IPS-20b (cell line): ENCODE data around the gene UPB1.
"Not testable (repeated sequence)": the region's sequence is repeated elsewhere in the genome, so short reads cannot be mapped to it uniquely, and the experiment has no call there.

Experiments used
- H3K27ac ChIP-seq: one replicate; pipeline ENCODE4 v1.5.1; 2013; ENCODE audit warnings: low read length
- H3K27me3 ChIP-seq: 2 replicates; pipeline ENCODE4 v1.6.1; 2013; ENCODE audit warnings: mild to moderate bottlenecking, low read length, inconsistent platforms; ENCODE audit not compliant: insufficient read depth
- H3K36me3 ChIP-seq: 2 replicates; pipeline ENCODE4 v1.6.1; 2013; ENCODE audit warnings: low read depth, mild to moderate bottlenecking, inconsistent platforms, low read length, moderate library complexity; ENCODE audit not compliant: insufficient read depth
- H3K4me1 ChIP-seq: 2 replicates; pipeline ENCODE4 v1.6.1; 2013; ENCODE audit warnings: mild to moderate bottlenecking, control low read depth, inconsistent platforms, low read length, moderate library complexity; ENCODE audit not compliant: insufficient read depth
- H3K4me3 ChIP-seq: 2 replicates; pipeline ENCODE4 v1.5.1; 2013; ENCODE audit warnings: mild to moderate bottlenecking, low read length, inconsistent platforms
- H3K9ac ChIP-seq: 2 replicates; pipeline ENCODE4 v1.6.1; 2013; ENCODE audit warnings: low read depth, mild to moderate bottlenecking, inconsistent platforms, low read length, moderate library complexity
- H3K9me3 ChIP-seq: 2 replicates; pipeline ENCODE4 v1.6.1; 2013; ENCODE audit warnings: mild to moderate bottlenecking, low read depth, low read length, inconsistent platforms; ENCODE audit not compliant: insufficient read depth

The UPB1 gene

GRCh38 chr22:24483976-24484545, 11.1 kb upstream of the UPB1 start:
- Histone ChIP-seq H3K36me3 (no peaks in the 10 kb centered on the region), H3K27me3 (no peaks in the 10 kb centered on the region), H3K9me3 (no peaks in the 10 kb centered on the region), H3K9ac (no peak overlapping the region), H3K4me3 (no peak overlapping the region), H3K4me1 (peaks cover 15% of the 10 kb centered on the region), H3K27ac (no peak overlapping the region)

- Histone ChIP-seq H3K4me1 (peaks cover 15% of the 10 kb centered on the region), H3K36me3 (no peaks in the 10 kb centered on the region), H3K27me3 (no peaks in the 10 kb centered on the region), H3K27ac (no peak overlapping the region), H3K9me3 (no peaks in the 10 kb centered on the region), H3K9ac (no peak overlapping the region), H3K4me3 (no peak overlapping the region)
These were observed 10.0 kb upstream of the UPB1 start for GRCh38 chr22:24485170-24485569.

DNA sequence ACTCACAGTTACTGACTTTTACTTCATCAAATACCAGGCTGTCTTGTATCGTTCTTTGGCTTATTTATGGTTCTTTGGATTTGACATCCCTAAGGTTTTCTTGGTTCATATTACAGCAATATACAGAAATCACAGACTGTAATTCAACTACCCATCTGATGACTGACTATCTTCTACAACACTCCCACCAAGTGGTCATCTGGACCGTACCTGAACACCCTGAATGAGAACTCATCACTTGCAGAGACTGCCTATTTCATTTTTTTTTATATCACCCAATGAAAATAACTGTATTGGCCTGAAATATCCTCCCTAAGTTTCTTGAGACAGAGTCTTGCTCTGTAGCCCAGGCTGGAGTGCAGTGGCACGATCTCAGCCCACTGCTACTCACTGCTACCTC, 9.5 kb upstream of the UPB1 start:
- Histone ChIP-seq H3K27me3 (no peaks in the 10 kb centered on the region), H3K9ac (no peak overlapping the region), H3K9me3 (no peaks in the 10 kb centered on the region), H3K4me3 (no peak overlapping the region), H3K36me3 (no peaks in the 10 kb centered on the region), H3K4me1 (peaks cover 15% of the 10 kb centered on the region), H3K27ac (no peak overlapping the region)

DNA sequence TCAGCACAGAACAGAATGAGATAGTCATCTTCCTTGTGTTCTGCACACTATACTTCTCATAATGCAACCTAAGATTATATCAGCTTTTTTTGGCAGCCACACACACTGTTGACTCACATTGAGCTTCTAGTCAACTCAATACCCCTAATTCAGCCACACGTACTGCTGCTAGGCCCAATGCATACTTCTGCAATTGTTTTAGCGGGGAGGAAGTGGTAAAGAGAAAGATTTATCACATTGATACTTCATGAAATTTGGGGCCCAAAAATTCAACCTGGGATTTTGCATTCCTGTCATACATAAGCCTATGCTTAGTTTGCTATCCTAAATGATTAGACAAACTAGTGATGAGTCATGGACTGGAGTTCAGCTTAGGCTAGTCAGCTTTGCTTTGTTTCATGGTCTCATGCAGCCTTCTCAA, 8.6 kb upstream of the UPB1 start:
- Histone ChIP-seq H3K27ac (no peak overlapping the region), H3K4me3 (no peak overlapping the region), H3K36me3 (no peaks in the 10 kb centered on the region), H3K4me1 (peaks cover 12% of the 10 kb centered on the region), H3K9ac (no peak overlapping the region), H3K9me3 (no peaks in the 10 kb centered on the region), H3K27me3 (peaks cover 4% of the 10 kb centered on the region; the same call in 1 of the 2 replicates)

GRCh38 chr22:24489011-24489410, 6.1 kb upstream of the UPB1 start:
- Histone ChIP-seq H3K4me3 (no peak overlapping the region), H3K9me3 (no peaks in the 10 kb centered on the region)

GRCh38 chr22:24489434-24489833, 5.7 kb upstream of the UPB1 start:
- peaks cover 34% of the 10 kb centered on the region for H3K27me3 ChIP-seq
- not testable (repeated sequence) for H3K9me3 ChIP-seq, H3K9ac ChIP-seq, H3K27ac ChIP-seq, H3K4me1 ChIP-seq, H3K36me3 ChIP-seq, H3K4me3 ChIP-seq

More at GRCh38 chr22:24489011-24489410, 6.1 kb upstream of the UPB1 start:
- Histone ChIP-seq H3K27me3 (peaks cover 29% of the 10 kb centered on the region), H3K4me1 (no peaks in the 10 kb centered on the region), H3K36me3 (no peaks in the 10 kb centered on the region), H3K27ac (no peak overlapping the region), H3K9ac (no peak overlapping the region)

- Histone ChIP-seq H3K9me3 (peaks cover 6% of the 10 kb centered on the region), H3K4me3 (no peak overlapping the region), H3K36me3 (no peaks in the 10 kb centered on the region), H3K9ac (no peak overlapping the region), H3K27me3 (peaks cover 62% of the 10 kb centered on the region), H3K27ac (no peak overlapping the region), H3K4me1 (no peaks in the 10 kb centered on the region)
These were observed 2.7 kb upstream of the UPB1 start for GRCh38 chr22:24492391-24492790.

DNA sequence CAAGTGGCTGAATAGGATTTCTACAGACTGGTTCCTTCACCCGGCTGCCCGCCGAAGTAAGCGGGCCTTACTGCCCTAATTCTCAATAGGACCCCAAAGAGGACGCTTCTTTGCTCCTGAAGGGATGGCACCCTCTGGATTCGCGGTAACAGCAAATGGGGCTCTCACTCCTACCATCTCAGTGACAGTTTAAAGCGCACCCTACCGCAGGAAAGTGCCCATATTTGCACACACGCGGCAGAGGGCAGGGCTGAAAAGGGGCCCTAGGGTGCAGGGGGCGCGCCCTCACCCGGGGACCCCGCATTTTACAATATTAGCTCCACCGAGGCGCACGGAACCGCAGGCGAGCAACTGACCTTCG, 985 bp upstream of the UPB1 start:
- Histone ChIP-seq H3K9ac (no peak overlapping the region), H3K36me3 (no peaks in the 10 kb centered on the region), H3K9me3 (peaks cover 6% of the 10 kb centered on the region), H3K27ac (no peak overlapping the region), H3K4me1 (no peaks in the 10 kb centered on the region), H3K4me3 (peak overlapping the region; percentile 61; the same call in 1 of the 2 replicates), H3K27me3 (peaks cover 74% of the 10 kb centered on the region)

DNA sequence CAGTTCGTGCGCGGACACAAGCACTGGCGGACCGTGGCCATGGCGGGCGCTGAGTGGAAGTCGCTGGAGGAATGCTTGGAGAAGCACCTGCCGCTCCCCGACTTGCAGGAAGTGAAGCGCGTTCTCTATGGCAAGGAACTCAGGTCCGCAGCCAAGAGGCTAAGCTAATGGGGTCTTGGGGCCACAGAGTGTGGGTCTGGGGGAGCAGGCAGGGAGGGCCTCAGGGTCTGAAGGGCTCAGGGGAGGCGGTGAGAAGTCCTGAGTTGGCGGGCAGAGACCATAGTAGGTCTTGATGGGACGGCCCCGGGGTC, 188 bp downstream of the UPB1 start:
- Histone ChIP-seq H3K9me3 (peaks cover 6% of the 10 kb centered on the region), H3K4me3 (no peak overlapping the region), H3K27me3 (peaks cover 74% of the 10 kb centered on the region), H3K4me1 (no peaks in the 10 kb centered on the region), H3K27ac (no peak overlapping the region), H3K36me3 (no peaks in the 10 kb centered on the region), H3K9ac (no peak overlapping the region)

GRCh38 chr22:24496234-24496633, 1.1 kb downstream of the UPB1 start:
- Histone ChIP-seq H3K4me1 (no peaks in the 10 kb centered on the region), H3K27ac (no peak overlapping the region), H3K27me3 (peaks cover 73% of the 10 kb centered on the region), H3K4me3 (no peak overlapping the region), H3K9me3 (peaks cover 6% of the 10 kb centered on the region), H3K9ac (no peak overlapping the region), H3K36me3 (no peaks in the 10 kb centered on the region)

- Histone ChIP-seq H3K27ac (no peak overlapping the region), H3K9ac (no peak overlapping the region), H3K36me3 (no peaks in the 10 kb centered on the region), H3K4me3 (no peak overlapping the region), H3K27me3 (peaks cover 68% of the 10 kb centered on the region), H3K4me1 (no peaks in the 10 kb centered on the region), H3K9me3 (peaks cover 6% of the 10 kb centered on the region)
These were observed 1.5 kb downstream of the UPB1 start for GRCh38 chr22:24496661-24497060.

- H3K9ac ChIP-seq = no peak overlapping the region
- H3K9me3 ChIP-seq = peaks cover 6% of the 10 kb centered on the region
- no peak overlapping the region for H3K4me3 ChIP-seq
- no peaks in the 10 kb centered on the region for H3K4me1 ChIP-seq
- no peaks in the 10 kb centered on the region for H3K36me3 ChIP-seq
- H3K27ac ChIP-seq = no peak overlapping the region
- peaks cover 56% of the 10 kb centered on the region for H3K27me3 ChIP-seq
These were observed 2.7 kb downstream of the UPB1 start for GRCh38 chr22:24497841-24498258.

DNA sequence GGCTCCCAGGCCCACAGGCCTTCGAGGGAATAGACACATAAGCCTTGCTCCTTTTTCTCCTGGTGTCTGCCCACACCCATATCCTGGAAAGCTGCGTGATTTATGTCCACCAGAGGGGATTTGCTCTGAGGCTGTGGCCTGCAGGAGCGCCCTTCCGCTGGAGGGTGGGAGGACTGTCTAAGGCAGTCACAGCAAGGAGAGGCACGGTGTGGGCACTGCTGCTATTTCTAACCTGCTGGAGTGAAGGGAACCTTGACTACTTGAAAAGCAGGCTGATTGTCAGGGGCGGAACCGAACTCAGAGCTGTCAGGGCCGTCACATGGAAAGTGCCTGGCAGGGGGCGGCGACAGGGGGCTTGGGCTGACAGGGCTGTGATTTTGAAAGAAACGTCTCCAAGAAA, 3.7 kb downstream of the UPB1 start:
- Histone ChIP-seq H3K9ac (no peak overlapping the region), H3K27ac (no peak overlapping the region), H3K27me3 (peaks cover 47% of the 10 kb centered on the region), H3K9me3 (peaks cover 6% of the 10 kb centered on the region), H3K4me3 (no peak overlapping the region), H3K36me3 (no peaks in the 10 kb centered on the region), H3K4me1 (no peaks in the 10 kb centered on the region)
